NCI-H1694 treated with DMSO at 0.1 percent for 48 hours (cell line): Measurements from ENCODE around the gene ADO.

Experiments
- DNase-seq: peaks from one replicate; lab custom pipeline; 2025; lab: John Stamatoyannopoulos, UW

Gene ADO

DNA sequence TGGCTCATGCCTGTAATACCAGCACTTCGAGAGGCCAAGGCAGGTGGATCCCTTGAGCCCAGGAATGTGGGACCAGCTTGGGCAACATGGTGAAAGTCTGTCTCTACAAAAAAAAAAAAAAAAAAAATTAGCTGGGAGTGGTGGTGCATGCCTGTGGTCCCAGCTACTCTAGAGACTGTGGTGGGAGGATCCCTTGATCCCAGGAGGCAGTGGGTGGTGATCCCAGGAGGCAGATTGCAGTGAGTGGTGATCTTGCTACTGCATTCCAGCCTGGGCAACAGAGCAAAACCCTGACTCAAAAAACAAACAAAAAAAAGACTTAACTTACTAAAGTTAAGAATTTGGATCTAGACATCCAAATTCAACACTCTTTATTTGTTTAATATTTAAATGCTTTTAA lies 10.2 kb upstream of the ADO start:
- no peak for DNase-seq

GRCh38 chr10:62795100-62795499 lies 9.4 kb upstream of the ADO start:
- DNase-seq: no peak

DNA sequence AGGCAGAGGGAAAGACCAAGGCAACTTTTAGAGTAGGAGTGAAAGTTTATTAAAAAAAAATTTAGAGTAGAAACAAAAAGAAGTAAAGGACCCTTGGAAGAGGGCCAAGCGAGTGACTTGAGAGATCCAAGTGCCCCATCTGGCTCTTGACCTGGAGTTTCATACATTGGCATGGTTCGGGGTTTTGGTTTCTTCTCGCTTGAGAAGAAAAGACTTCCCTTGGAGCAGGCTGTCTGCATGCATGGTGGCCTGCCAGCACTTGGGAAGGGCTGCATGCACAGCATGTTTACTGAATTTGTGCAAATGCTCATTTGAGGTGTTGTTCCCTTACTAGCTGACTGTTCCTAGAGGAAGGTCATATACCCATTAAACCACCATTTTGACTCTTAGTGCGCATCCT lies 8.8 kb upstream of the ADO start:
- DNase-seq: no peak

DNA sequence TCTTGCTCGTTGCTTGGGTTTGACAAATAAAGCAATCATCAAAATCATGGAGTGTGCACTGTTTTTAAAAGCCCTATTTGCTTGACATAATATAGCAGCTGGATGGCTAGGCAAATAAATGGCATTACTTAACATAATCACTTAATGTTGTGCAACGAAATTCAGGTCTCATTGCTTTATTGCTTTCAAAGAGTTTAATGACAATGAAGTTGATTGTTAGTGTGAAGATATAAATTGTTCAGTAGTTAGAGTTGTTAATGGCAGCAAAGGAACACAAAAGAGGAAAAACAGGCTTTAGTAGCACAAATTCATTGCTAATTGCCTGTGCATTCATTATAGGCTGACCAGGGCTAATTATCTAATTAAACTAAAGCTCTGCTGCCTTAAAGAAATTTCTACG lies 7.6 kb upstream of the ADO start:
- DNase-seq: no peak

- DNase-seq: no peak
Measured at GRCh38 chr10:62801871-62802270, 2.6 kb upstream of the ADO start.

DNA sequence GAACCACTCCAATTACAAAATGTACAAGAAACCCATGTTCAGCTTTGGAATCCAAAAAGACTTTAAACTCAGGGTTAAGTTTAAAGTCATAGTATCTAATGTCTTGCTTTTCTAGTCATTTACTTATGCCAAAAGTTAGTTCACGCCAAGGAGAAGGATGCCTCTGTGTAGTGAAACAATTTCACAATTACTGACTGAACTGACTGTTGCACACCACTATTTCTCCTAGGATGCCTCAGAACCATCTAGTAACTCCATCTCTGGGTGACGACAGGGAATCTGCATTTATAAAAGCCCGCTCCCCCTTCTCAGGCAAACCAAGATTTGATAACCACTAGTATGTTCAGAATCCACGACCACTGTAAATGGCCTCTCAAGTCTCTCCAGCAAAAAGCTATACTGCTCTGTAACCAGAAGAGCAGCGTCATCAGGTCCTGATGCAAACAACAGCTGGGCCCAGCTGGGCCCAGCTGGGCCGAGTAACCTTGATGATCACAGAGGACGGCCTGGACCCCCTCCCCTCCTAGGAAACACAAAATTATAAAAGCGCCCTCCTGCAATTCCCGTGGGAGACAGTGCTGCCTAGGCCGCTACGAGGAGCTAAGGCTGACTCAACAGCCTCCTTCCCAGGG lies 680 bp upstream of the ADO start:
- no peak for DNase-seq

DNA sequence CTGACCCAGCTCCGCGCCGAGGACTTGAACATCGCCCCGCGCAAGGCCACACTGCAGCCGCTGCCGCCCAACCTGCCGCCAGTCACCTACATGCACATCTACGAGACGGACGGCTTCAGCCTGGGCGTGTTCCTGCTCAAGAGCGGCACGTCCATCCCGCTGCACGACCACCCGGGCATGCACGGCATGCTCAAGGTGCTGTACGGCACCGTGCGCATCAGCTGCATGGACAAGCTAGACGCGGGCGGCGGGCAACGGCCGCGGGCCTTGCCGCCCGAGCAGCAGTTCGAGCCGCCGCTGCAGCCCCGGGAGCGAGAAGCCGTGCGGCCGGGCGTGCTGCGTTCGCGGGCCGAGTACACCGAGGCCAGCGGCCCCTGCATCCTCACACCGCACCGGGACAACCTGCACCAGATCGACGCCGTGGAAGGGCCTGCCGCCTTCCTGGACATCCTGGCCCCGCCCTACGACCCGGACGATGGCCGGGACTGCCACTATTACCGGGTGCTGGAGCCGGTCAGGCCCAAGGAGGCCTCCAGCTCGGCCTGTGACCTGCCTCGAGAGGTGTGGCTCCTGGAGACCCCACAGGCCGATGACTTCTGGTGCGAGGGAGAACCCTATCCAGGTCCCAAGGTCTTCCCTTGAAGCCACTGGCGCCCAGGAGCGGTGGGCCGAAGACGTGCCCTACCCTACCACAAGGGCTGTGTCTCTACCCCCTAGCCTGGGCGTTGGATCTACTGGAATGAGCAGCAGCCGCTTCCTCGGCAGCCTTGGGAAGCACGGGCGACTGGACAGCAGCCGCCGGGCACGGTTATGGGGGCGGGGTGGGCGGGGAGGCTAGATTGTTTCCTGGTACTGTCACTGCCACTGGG lies 945 bp downstream of the ADO start:
- no peak for DNase-seq

DNA sequence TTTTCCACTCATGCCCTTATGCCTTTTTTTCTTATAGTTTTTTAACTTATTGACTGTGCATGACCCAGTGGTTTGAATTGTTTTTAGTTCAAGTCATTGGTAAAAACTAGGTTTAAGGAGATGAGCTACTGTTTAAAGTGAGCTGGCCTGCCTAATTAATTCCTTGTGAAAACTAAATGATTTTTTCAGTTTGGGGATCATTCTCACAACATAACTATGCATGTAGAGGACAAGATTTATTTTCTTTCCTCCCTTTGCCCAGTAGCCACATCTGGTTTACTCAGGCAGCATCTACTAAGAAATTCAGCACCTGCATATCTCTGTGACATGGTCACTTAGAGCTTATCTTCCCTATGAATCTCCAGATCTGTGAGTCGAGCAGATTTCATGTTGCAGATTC lies 1.7 kb downstream of the ADO start:
- no peak for DNase-seq

GRCh38 chr10:62810156-62810902 lies 5.8 kb downstream of the ADO start:
- DNase-seq: no peak

DNA sequence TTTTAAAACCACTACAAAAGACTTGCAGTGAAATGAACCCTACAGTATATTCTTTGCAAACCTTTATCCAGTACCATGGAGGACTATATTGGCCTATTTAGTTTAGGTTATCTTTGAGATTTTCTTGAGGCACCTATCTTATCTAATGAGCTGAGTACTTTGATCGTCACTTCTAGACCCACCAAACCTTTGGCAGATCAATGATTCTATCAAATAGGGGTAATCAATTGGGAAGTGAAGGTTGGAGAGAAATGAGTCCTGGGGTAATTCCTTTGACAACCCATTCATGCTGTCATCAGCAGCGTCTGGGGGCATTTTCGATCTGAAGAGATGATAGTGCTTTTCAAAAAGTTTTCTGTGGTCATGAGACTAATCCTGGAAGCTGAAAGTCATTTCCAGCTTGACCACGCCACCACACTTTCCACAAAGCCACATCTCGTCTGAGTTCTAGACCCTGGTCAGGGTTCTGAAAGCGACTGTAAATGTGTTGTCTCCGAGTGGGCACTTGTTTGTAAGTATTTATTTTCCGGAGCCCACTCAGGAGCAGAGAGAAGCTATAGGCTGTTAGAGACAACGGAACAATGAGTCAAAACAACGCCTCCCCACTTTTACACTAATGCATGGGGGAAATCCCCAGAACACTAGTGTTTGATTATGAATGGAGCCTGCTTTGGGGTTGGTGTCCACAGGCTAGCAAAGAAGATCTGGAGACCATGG lies 6.8 kb downstream of the ADO start:
- DNase-seq: no peak

- no peak for DNase-seq
Measured at GRCh38 chr10:62812672-62813439, 8.3 kb downstream of the ADO start.

GRCh38 chr10:62813453-62813852 lies 8.9 kb downstream of the ADO start:
- no peak for DNase-seq

GRCh38 chr10:62813981-62814380 lies 9.5 kb downstream of the ADO start:
- DNase-seq: no peak

GRCh38 chr10:62814756-62815380 lies 10.3 kb downstream of the ADO start:
- no peak for DNase-seq

GRCh38 chr10:62815381-62816075 lies 11.0 kb downstream of the ADO start:
- no peak for DNase-seq

GRCh38 chr10:62816076-62816330 lies 11.5 kb downstream of the ADO start:
- no peak for DNase-seq

- DNase-seq: peak; percentile 63
Measured at GRCh38 chr10:62816331-62817120, 12.0 kb downstream of the ADO start, which contains the start of gene EGR2. TSS of gene EGR2 (minus strand) at chr10:62816366. CDS start at chr10:62816029, 337 bp downstream.

- no peak for DNase-seq
Measured at GRCh38 chr10:62817121-62817765, 12.7 kb downstream of the ADO start.

- DNase-seq: no peak
Measured at GRCh38 chr10:62817766-62818425, 13.4 kb downstream of the ADO start.
